ENCODE data around the gene HSPBP1.

Gene HSPBP1

DNA sequence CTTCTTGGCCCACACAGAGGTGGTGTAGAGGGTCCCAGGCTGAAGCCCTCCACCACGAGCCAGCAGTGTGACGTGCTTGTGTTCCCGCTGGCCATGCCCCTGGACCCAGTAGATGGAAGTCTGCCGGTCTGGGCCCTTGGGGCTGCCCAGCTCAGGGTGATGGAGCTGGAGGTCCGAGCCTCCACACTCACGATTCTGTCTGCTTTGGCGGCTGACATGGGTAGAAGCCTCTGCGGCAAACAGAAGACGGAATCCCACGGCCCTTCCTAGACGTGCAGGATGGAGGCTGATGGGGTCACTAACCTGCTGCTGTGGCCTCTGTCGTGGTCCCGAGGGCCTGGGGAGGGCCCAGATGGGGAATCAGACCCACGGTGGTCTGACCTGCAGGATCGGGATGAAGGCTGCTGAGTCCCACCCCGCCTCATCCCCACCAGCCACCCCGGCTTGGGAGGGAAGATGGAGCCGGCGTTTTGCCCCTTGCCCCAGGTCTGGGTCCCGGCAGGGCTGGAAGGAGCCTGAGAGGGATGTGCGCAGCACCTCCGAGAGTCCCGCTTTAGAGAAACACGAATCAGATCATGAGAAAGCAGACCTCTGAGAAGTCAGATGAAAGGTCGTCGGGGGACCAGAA lies 55.8 kb downstream of the HSPBP1 start:
- H3K4me1 ChIP-seq (ENCODE audit: insufficient read depth, low read length) = no peaks in the 10 kb centered on the region
- no peaks in the 10 kb centered on the region for H3K36me3 ChIP-seq (ENCODE audit: insufficient read depth, low read length)
- H3K9me3 ChIP-seq (ENCODE audit: control insufficient read depth, insufficient read depth, low read length) = no peaks in the 10 kb centered on the region
- H3K9ac ChIP-seq (ENCODE audit: low read depth, low read length) = no peak overlapping the region

- H3K9me3 ChIP-seq (ENCODE audit: control insufficient read depth, insufficient read depth, low read length) = no peaks in the 10 kb centered on the region
- H3K4me1 ChIP-seq (ENCODE audit: insufficient read depth, low read length) = no peaks in the 10 kb centered on the region
- H3K36me3 ChIP-seq (ENCODE audit: insufficient read depth, low read length) = no peaks in the 10 kb centered on the region
- H3K9ac ChIP-seq (ENCODE audit: low read depth, low read length) = no peak overlapping the region
Measured at GRCh38 chr19:55223291-55224037, 56.4 kb downstream of the HSPBP1 start.

- Histone ChIP-seq H3K36me3 (ENCODE audit: insufficient read depth, low read length) (no peaks in the 10 kb centered on the region), H3K9me3 (ENCODE audit: control insufficient read depth, insufficient read depth, low read length) (no peaks in the 10 kb centered on the region), H3K4me1 (ENCODE audit: insufficient read depth, low read length) (no peaks in the 10 kb centered on the region), H3K9ac (ENCODE audit: low read depth, low read length) (no peak overlapping the region)
Measured at GRCh38 chr19:55220525-55220924, 59.4 kb downstream of the HSPBP1 start.

DNA sequence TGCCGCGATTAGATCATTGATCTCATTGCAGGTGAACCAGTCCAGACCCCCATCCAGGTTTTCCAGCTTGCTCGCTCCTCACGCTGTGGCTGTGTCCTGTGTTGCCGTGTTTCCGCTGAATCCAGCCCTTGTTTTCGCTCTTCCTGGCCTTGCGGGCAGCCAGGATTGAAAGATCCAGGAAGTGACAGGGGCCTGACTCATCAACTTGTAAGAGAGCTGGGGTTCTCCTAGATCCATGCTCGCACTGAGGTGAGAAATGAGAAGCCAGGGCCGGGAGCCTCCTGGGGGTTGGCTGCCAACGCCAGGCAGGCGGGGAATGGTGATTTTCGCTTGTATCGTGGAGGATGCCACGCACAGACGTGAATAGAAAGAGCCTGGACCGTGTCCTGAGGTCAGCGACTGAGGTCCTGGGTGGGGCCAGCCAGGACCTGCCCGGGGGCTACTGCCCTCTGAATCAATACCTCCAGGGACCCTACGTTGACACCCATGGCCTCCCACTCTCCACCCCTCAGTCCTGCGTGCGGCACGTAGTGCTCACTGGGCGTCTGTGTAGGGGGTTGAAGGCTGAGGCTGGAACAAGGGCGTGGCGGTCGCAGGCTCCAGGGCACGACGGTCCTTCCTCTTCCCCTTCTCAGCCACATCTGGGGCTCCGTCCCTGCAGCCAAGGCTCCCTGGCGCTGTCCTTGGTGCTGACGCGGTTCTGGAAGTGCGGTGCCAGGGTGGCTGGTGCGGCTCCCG lies 63.3 kb downstream of the HSPBP1 start:
- Histone ChIP-seq H3K9ac (ENCODE audit: low read depth, low read length) (peak overlapping the region; percentile 60), H3K36me3 (ENCODE audit: insufficient read depth, low read length) (no peaks in the 10 kb centered on the region)

DNA sequence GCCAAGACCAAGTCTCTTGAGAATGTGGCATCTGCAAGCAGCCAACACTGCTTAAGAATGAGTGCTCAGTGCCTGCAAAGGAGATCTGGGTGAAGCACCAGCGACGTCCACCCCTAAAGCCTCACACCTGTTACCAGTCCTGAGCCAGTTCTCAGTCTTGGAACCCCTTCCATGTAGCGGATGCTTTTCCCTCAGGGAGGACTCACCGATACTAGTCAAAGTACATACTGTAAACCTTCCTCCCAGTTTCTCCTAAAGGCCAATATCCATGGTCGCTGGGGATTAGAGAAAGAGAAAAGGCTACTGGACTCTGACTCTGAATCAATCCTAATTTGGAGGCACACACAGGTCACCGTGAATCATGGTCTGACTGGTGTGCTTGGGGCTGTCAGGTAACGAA lies 66.4 kb downstream of the HSPBP1 start:
- no peak overlapping the region for H3K9ac ChIP-seq (ENCODE audit: low read depth, low read length)
- no peaks in the 10 kb centered on the region for H3K36me3 ChIP-seq (ENCODE audit: insufficient read depth, low read length)
- peaks cover 6% of the 10 kb centered on the region; the same call in 1 of the 2 replicates for H3K4me1 ChIP-seq (ENCODE audit: insufficient read depth, low read length)
- H3K9me3 ChIP-seq (ENCODE audit: control insufficient read depth, insufficient read depth, low read length) = peaks cover 6% of the 10 kb centered on the region

More for the DNA sequence above, 63.3 kb downstream of the HSPBP1 start:
- no peaks in the 10 kb centered on the region for H3K4me1 ChIP-seq (ENCODE audit: insufficient read depth, low read length)
- H3K9me3 ChIP-seq (ENCODE audit: control insufficient read depth, insufficient read depth, low read length) = peaks cover 6% of the 10 kb centered on the region

- no peaks in the 10 kb centered on the region for H3K36me3 ChIP-seq (ENCODE audit: insufficient read depth, low read length)
- peaks cover 6% of the 10 kb centered on the region for H3K9me3 ChIP-seq (ENCODE audit: control insufficient read depth, insufficient read depth, low read length)
- H3K4me1 ChIP-seq (ENCODE audit: insufficient read depth, low read length) = peaks cover 6% of the 10 kb centered on the region; the same call in 1 of the 2 replicates
- H3K9ac ChIP-seq (ENCODE audit: low read depth, low read length) = no peak overlapping the region
Measured at GRCh38 chr19:55212447-55212846, 67.5 kb downstream of the HSPBP1 start.

Data from ES-I3 (cell line).